ENCODE data around the gene CMIP.

Gene CMIP

GRCh38 chr16:81713796-81714195 is 269.2 kb downstream of the CMIP start:
- Histone ChIP-seq H3K36me3 (ENCODE audit: insufficient read depth, low read length) (no peaks in the 10 kb centered on the region), H3K27me3 (ENCODE audit: insufficient read depth, low read length) (no peaks in the 10 kb centered on the region), H3K27ac (ENCODE audit: low read depth, low read length) (no peak overlapping the region), H3K79me2 (ENCODE audit: control insufficient read depth, insufficient read depth, low read length, unreplicated experiment) (no peaks in the 10 kb centered on the region), H3K4me3 (ENCODE audit: low read depth, low read length) (no peak overlapping the region), H3K4me1 (ENCODE audit: control insufficient read depth, insufficient read depth, low read length, unreplicated experiment) (peaks cover 10% of the 10 kb centered on the region), H2AFZ (ENCODE audit: low read length, unreplicated experiment) (no peak overlapping the region)

GRCh38 chr16:81714583-81714982 is 270.0 kb downstream of the CMIP start:
- Histone ChIP-seq H3K79me2 (ENCODE audit: control insufficient read depth, insufficient read depth, low read length, unreplicated experiment) (no peaks in the 10 kb centered on the region), H3K27ac (ENCODE audit: low read depth, low read length) (no peak overlapping the region), H2AFZ (ENCODE audit: low read length, unreplicated experiment) (no peak overlapping the region), H3K4me3 (ENCODE audit: low read depth, low read length) (no peak overlapping the region), H3K27me3 (ENCODE audit: insufficient read depth, low read length) (no peaks in the 10 kb centered on the region), H3K4me1 (ENCODE audit: control insufficient read depth, insufficient read depth, low read length, unreplicated experiment) (peaks cover 10% of the 10 kb centered on the region), H3K36me3 (ENCODE audit: insufficient read depth, low read length) (no peaks in the 10 kb centered on the region)

GRCh38 chr16:81715358-81716196 is 271.0 kb downstream of the CMIP start:
- H3K27ac ChIP-seq (ENCODE audit: low read depth, low read length), result no peak overlapping the region
- H3K79me2 ChIP-seq (ENCODE audit: control insufficient read depth, insufficient read depth, low read length, unreplicated experiment), result no peaks in the 10 kb centered on the region
- H3K36me3 ChIP-seq (ENCODE audit: insufficient read depth, low read length), result no peaks in the 10 kb centered on the region
- no peaks in the 10 kb centered on the region for H3K27me3 ChIP-seq (ENCODE audit: insufficient read depth, low read length)
- H3K4me3 ChIP-seq (ENCODE audit: low read depth, low read length), result no peak overlapping the region
- H2AFZ ChIP-seq (ENCODE audit: low read length, unreplicated experiment), result no peak overlapping the region
- H3K4me1 ChIP-seq (ENCODE audit: control insufficient read depth, insufficient read depth, low read length, unreplicated experiment), result peaks cover 10% of the 10 kb centered on the region

- no peak overlapping the region for H2AFZ ChIP-seq (ENCODE audit: low read length, unreplicated experiment)
- no peak overlapping the region for H3K4me3 ChIP-seq (ENCODE audit: low read depth, low read length)
These were observed 272.0 kb downstream of the CMIP start for GRCh38 chr16:81716478-81717225.

GRCh38 chr16:81717662-81718189 is 273.1 kb downstream of the CMIP start:
- Histone ChIP-seq H3K4me1 (ENCODE audit: control insufficient read depth, insufficient read depth, low read length, unreplicated experiment) (no peaks in the 10 kb centered on the region), H2AFZ (ENCODE audit: low read length, unreplicated experiment) (no peak overlapping the region), H3K4me3 (ENCODE audit: low read depth, low read length) (no peak overlapping the region), H3K27ac (ENCODE audit: low read depth, low read length) (no peak overlapping the region), H3K79me2 (ENCODE audit: control insufficient read depth, insufficient read depth, low read length, unreplicated experiment) (no peaks in the 10 kb centered on the region), H3K27me3 (ENCODE audit: insufficient read depth, low read length) (no peaks in the 10 kb centered on the region), H3K36me3 (ENCODE audit: insufficient read depth, low read length) (no peaks in the 10 kb centered on the region)

More at GRCh38 chr16:81716478-81717225, 272.0 kb downstream of the CMIP start:
- no peak overlapping the region for H3K27ac ChIP-seq (ENCODE audit: low read depth, low read length)
- no peaks in the 10 kb centered on the region for H3K79me2 ChIP-seq (ENCODE audit: control insufficient read depth, insufficient read depth, low read length, unreplicated experiment)
- H3K4me1 ChIP-seq (ENCODE audit: control insufficient read depth, insufficient read depth, low read length, unreplicated experiment), result peaks cover 5% of the 10 kb centered on the region
- H3K27me3 ChIP-seq (ENCODE audit: insufficient read depth, low read length), result no peaks in the 10 kb centered on the region
- no peaks in the 10 kb centered on the region for H3K36me3 ChIP-seq (ENCODE audit: insufficient read depth, low read length)

- Histone ChIP-seq H3K79me2 (ENCODE audit: control insufficient read depth, insufficient read depth, low read length, unreplicated experiment) (no peaks in the 10 kb centered on the region), H3K27ac (ENCODE audit: low read depth, low read length) (no peak overlapping the region), H3K4me1 (ENCODE audit: control insufficient read depth, insufficient read depth, low read length, unreplicated experiment) (no peaks in the 10 kb centered on the region), H3K27me3 (ENCODE audit: insufficient read depth, low read length) (no peaks in the 10 kb centered on the region), H2AFZ (ENCODE audit: low read length, unreplicated experiment) (no peak overlapping the region), H3K36me3 (ENCODE audit: insufficient read depth, low read length) (no peaks in the 10 kb centered on the region), H3K4me3 (ENCODE audit: low read depth, low read length) (no peak overlapping the region)
These were observed 274.0 kb downstream of the CMIP start for GRCh38 chr16:81718637-81719036.

- Histone ChIP-seq H3K4me3 (ENCODE audit: low read depth, low read length) (no peak overlapping the region), H3K79me2 (ENCODE audit: control insufficient read depth, insufficient read depth, low read length, unreplicated experiment) (no peaks in the 10 kb centered on the region), H3K4me1 (ENCODE audit: control insufficient read depth, insufficient read depth, low read length, unreplicated experiment) (no peaks in the 10 kb centered on the region), H3K27ac (ENCODE audit: low read depth, low read length) (no peak overlapping the region), H3K36me3 (ENCODE audit: insufficient read depth, low read length) (no peaks in the 10 kb centered on the region), H3K27me3 (ENCODE audit: insufficient read depth, low read length) (no peaks in the 10 kb centered on the region), H2AFZ (ENCODE audit: low read length, unreplicated experiment) (no peak overlapping the region)
These were observed 275.4 kb downstream of the CMIP start for GRCh38 chr16:81719993-81720392.

- no peaks in the 10 kb centered on the region for H3K4me1 ChIP-seq (ENCODE audit: control insufficient read depth, insufficient read depth, low read length, unreplicated experiment)
These were observed 276.6 kb downstream of the CMIP start for GRCh38 chr16:81720973-81721906.

GRCh38 chr16:81723098-81723723 is 278.6 kb downstream of the CMIP start:
- Histone ChIP-seq H3K4me1 (ENCODE audit: control insufficient read depth, insufficient read depth, low read length, unreplicated experiment) (no peaks in the 10 kb centered on the region), H2AFZ (ENCODE audit: low read length, unreplicated experiment) (no peak overlapping the region), H3K36me3 (ENCODE audit: insufficient read depth, low read length) (no peaks in the 10 kb centered on the region), H3K27ac (ENCODE audit: low read depth, low read length) (no peak overlapping the region), H3K79me2 (ENCODE audit: control insufficient read depth, insufficient read depth, low read length, unreplicated experiment) (no peaks in the 10 kb centered on the region), H3K27me3 (ENCODE audit: insufficient read depth, low read length) (no peaks in the 10 kb centered on the region), H3K4me3 (ENCODE audit: low read depth, low read length) (no peak overlapping the region)

More at GRCh38 chr16:81720973-81721906, 276.6 kb downstream of the CMIP start:
- H3K27me3 ChIP-seq (ENCODE audit: insufficient read depth, low read length), result no peaks in the 10 kb centered on the region
- H2AFZ ChIP-seq (ENCODE audit: low read length, unreplicated experiment), result no peak overlapping the region
- H3K36me3 ChIP-seq (ENCODE audit: insufficient read depth, low read length), result no peaks in the 10 kb centered on the region
- H3K27ac ChIP-seq (ENCODE audit: low read depth, low read length), result no peak overlapping the region
- H3K79me2 ChIP-seq (ENCODE audit: control insufficient read depth, insufficient read depth, low read length, unreplicated experiment), result no peaks in the 10 kb centered on the region
- no peak overlapping the region for H3K4me3 ChIP-seq (ENCODE audit: low read depth, low read length)

- Histone ChIP-seq H3K4me3 (ENCODE audit: low read depth, low read length) (no peak overlapping the region), H3K4me1 (ENCODE audit: control insufficient read depth, insufficient read depth, low read length, unreplicated experiment) (peaks cover 4% of the 10 kb centered on the region), H3K27ac (ENCODE audit: low read depth, low read length) (no peak overlapping the region), H3K36me3 (ENCODE audit: insufficient read depth, low read length) (no peaks in the 10 kb centered on the region), H3K27me3 (ENCODE audit: insufficient read depth, low read length) (no peaks in the 10 kb centered on the region), H3K79me2 (ENCODE audit: control insufficient read depth, insufficient read depth, low read length, unreplicated experiment) (no peaks in the 10 kb centered on the region), H2AFZ (ENCODE audit: low read length, unreplicated experiment) (no peak overlapping the region)
These were observed 283.8 kb downstream of the CMIP start for GRCh38 chr16:81728435-81728834.

Measured in ACC112 (cell line).